HepG2 (cell line): ENCODE results near the gene AKAP3. TPM values are rescaled to one million over a fixed set of nuclear protein-coding genes. Genes with fewer than 3 reads are reported as not detected.

Experiments used
- ARID5B ChIP-seq: IDR thresholded peaks from 2 replicates; pipeline ENCODE4 v1.4.0; 2020; ENCODE audit warnings: mild to moderate bottlenecking, missing genetic modification reagents
- ASH2L ChIP-seq: fragments of 300-600, 200-600 bp; sonication (generic); IDR thresholded peaks from 2 replicates; pipeline ENCODE4 v1.7.0; 2017; ENCODE audit warnings: low read depth, mild to moderate bottlenecking, moderate library complexity, mixed read lengths, low read length; ENCODE audit not compliant: insufficient read length
- CCAR2 ChIP-seq: fragments of 200-400 bp; formaldehyde crosslinking; optimal IDR thresholded peaks from 2 replicates; pipeline ENCODE3; 2018; ENCODE audit warnings: low read depth, mild to moderate bottlenecking, low read length, moderate library complexity
- HOXA7 ChIP-seq: sonication (generic); formaldehyde crosslinking; IDR thresholded peaks from 2 replicates; pipeline ENCODE4 v1.8.1; 2022; ENCODE audit warnings: mild to moderate bottlenecking, missing genetic modification reagents, moderate library complexity
- KDM2A ChIP-seq: sonication (generic); formaldehyde crosslinking; IDR thresholded peaks from 2 replicates; pipeline ENCODE4 v1.4.0; 2020; ENCODE audit warnings: low read depth, missing genetic modification reagents, borderline replicate concordance
- KDM5A ChIP-seq: fragments of 200-600 bp; sonication (generic); IDR thresholded peaks from 2 replicates; pipeline ENCODE4 v1.7.0; 2018; ENCODE audit warnings: antibody characterized with exemption, mild to moderate bottlenecking, low read length, borderline replicate concordance
- KDM5B ChIP-seq: sonication (generic); formaldehyde crosslinking; IDR thresholded peaks from 2 replicates; pipeline ENCODE4 v1.4.0; 2020; ENCODE audit warnings: missing genetic modification reagents, mild to moderate bottlenecking, borderline replicate concordance
- MIXL1 ChIP-seq: IDR thresholded peaks from 2 replicates; pipeline ENCODE4 v1.6.1; 2016
- MYC ChIP-seq: sonication (generic); formaldehyde crosslinking; IDR thresholded peaks from 2 replicates; pipeline ENCODE4 v1.9.0; 2021; ENCODE audit warnings: missing genetic modification reagents, borderline replicate concordance
- NRL ChIP-seq: sonication (generic); formaldehyde crosslinking; IDR thresholded peaks from 2 replicates; pipeline ENCODE4 v1.5.0; 2020; ENCODE audit warnings: missing genetic modification reagents, mild to moderate bottlenecking, moderate library complexity, borderline replicate concordance
- POLR2A ChIP-seq, 2 experiments: IDR thresholded peaks; 2 replicates each; pipeline ENCODE4 v1.6.1; 2011; ENCODE audit warnings: low read depth in 2 of 2, low read length in 2 of 2, mild to moderate bottlenecking in 1 of 2, moderate library complexity in 1 of 2; ENCODE audit not compliant: insufficient read depth in 1 of 2
- SIN3A ChIP-seq: IDR thresholded peaks from 2 replicates; pipeline ENCODE4 v1.6.1; 2011; ENCODE audit warnings: low read depth, mild to moderate bottlenecking, control low read depth, low read length, borderline replicate concordance
- SMAD3 ChIP-seq: sonication (generic); formaldehyde crosslinking; IDR thresholded peaks from 2 replicates; pipeline ENCODE4 v1.4.0; 2020; ENCODE audit warnings: missing genetic modification reagents
- SRSF4 ChIP-seq: fragments of 200-400 bp; formaldehyde crosslinking; IDR thresholded peaks from one replicate; pipeline ENCODE4 v1.6.1; 2018; ENCODE audit warnings: mild to moderate bottlenecking, low read depth, low read length, moderate library complexity; ENCODE audit not compliant: poor library complexity, severe bottlenecking
- TRIM22 ChIP-seq: fragments of 450-650 bp; IDR thresholded peaks from 2 replicates; pipeline ENCODE4 v1.6.1; 2017
- ZBTB49 ChIP-seq: sonication (generic); formaldehyde crosslinking; IDR thresholded peaks from 2 replicates; pipeline ENCODE4 v1.4.0; 2020; ENCODE audit warnings: missing genetic modification reagents, borderline replicate concordance
- ZFYVE20 ChIP-seq: sonication (generic); formaldehyde crosslinking; IDR thresholded peaks from 2 replicates; pipeline ENCODE4 v1.8.0; 2023; ENCODE audit warnings: low read depth, mild to moderate bottlenecking, moderate library complexity, missing genetic modification reagents, borderline replicate concordance
- ZMYM4 ChIP-seq: sonication (generic); formaldehyde crosslinking; IDR thresholded peaks from 2 replicates; pipeline ENCODE4 v1.8.1; 2023; ENCODE audit warnings: mild to moderate bottlenecking, missing genetic modification reagents
- ZNF160 ChIP-seq: sonication (generic); formaldehyde crosslinking; IDR thresholded peaks from 2 replicates; pipeline ENCODE4 v1.8.0; 2022; ENCODE audit warnings: mild to moderate bottlenecking, inconsistent platforms, missing genetic modification reagents
- ZNF501 ChIP-seq: sonication (generic); formaldehyde crosslinking; IDR thresholded peaks from 2 replicates; pipeline ENCODE4 v1.5.1; 2020; ENCODE audit warnings: mild to moderate bottlenecking, moderate library complexity, missing genetic modification reagents
- ZNF552 ChIP-seq: sonication (generic); formaldehyde crosslinking; IDR thresholded peaks from 2 replicates; pipeline ENCODE4 v1.9.0; 2022; ENCODE audit warnings: missing genetic modification reagents, mild to moderate bottlenecking, borderline replicate concordance
- ZNF605 ChIP-seq: sonication (generic); formaldehyde crosslinking; IDR thresholded peaks from 2 replicates; pipeline ENCODE4 v1.8.0; 2022; ENCODE audit warnings: mild to moderate bottlenecking, missing genetic modification reagents
- polyA plus RNA-seq, 8 experiments: library from polyadenylated mRNA; depleted of rRNA in 3 of 8; stranded (reverse) in 7 of 8; unstranded in 1 of 8; fragments of >200 nt; fragmentation: Illumina TruSeq in 4 of 8; extraction: Trizol in 4 of 8; gene quantifications; 2 replicates each; pipeline versions ENCODE4 v1.2.1 to v1.2.3, GENCODE V29; 2011 to 2016; ENCODE audit warnings: low read depth in 4 of 8, missing spikeins in 1 of 8, mixed read lengths in 1 of 8; ENCODE audit not compliant: insufficient read depth in 1 of 8
- total RNA-seq, 5 experiments: library from RNA; depleted of rRNA; stranded (reverse); fragments of >200 nt; fragmentation: Illumina TruSeq; extraction: Trizol; gene quantifications; 2 replicates each; pipeline ENCODE4 v1.2.3, GENCODE V29; 2016; ENCODE audit warnings: low read depth in 1 of 5

Gene AKAP3
- total and polyA plus RNA-seq, 2 of the 13 experiments (the other 11 are each of a cell fraction or from before 2014, with no cell fraction given) = 0.22 to 0.49 TPM

- peak; percentile 64; the same call in 1 of the 2 replicates for TF ChIP-seq SIN3A
- TF ChIP-seq HOXA7 (CRISPR knock-in tag) = no peak
- no peak for TF ChIP-seq ZFYVE20 (CRISPR knock-in tag)
- TF ChIP-seq SMAD3 = 0 out of 2 replicates have a peak, but pooled peaks have one; percentile 45
- TF ChIP-seq TRIM22 = no peak
- 0 out of 2 replicates have a peak, but pooled peaks have one; percentile 39 for TF ChIP-seq MIXL1 (CRISPR knock-in tag)
- TF ChIP-seq ASH2L = peak; percentile 83
- peak; percentile 44 to 67; a peak in 3 of 4 replicates for TF ChIP-seq POLR2A (IDR thresholded peaks at IDR 0.05; ENCODE audit: insufficient read depth in 1 of 2, low read depth in 2 of 2, low read length in 2 of 2)
- TF ChIP-seq SRSF4 = no peak
- TF ChIP-seq NRL = peak; percentile 56; the same call in 1 of the 2 replicates
- no peak for TF ChIP-seq ZNF552 (CRISPR knock-in tag)
- TF ChIP-seq ZNF501 (CRISPR knock-in tag) = peak; percentile 67
- TF ChIP-seq ZNF605 (CRISPR knock-in tag) = 0 out of 2 replicates have a peak, but pooled peaks have one; percentile 47
- TF ChIP-seq KDM5B (CRISPR knock-in tag) = peak; percentile 72; the same call in 1 of the 2 replicates
- TF ChIP-seq KDM5A = peak; percentile 56; the same call in 1 of the 2 replicates
- peak; percentile 65 for TF ChIP-seq KDM2A (CRISPR knock-in tag)
- TF ChIP-seq ZNF160 (CRISPR knock-in tag) = 0 out of 2 replicates have a peak, but pooled peaks have one; percentile 48
- peak; percentile 83 for TF ChIP-seq ZMYM4
- 0 out of 2 replicates have a peak, but pooled peaks have one; percentile 23 for TF ChIP-seq ARID5B (CRISPR knock-in tag)
- peak; percentile 83 for TF ChIP-seq MYC
- no peak for TF ChIP-seq ZBTB49 (CRISPR knock-in tag)
- peak; percentile 59 for TF ChIP-seq CCAR2
Measured at GRCh38 chr12:4604684-4605193, 44.1 kb downstream of the AKAP3 start (continued).
